ENCODE measurements around the gene AP1S1.
"Not testable (repeated sequence)": the region's sequence is repeated elsewhere in the genome, so short reads cannot be mapped to it uniquely, and the experiment has no call there.

The AP1S1 gene

GRCh38 chr7:101201695-101202602, 47.7 kb downstream of the AP1S1 start:
- DNase-seq (ENCODE audit: low spot score) = no peak

DNA sequence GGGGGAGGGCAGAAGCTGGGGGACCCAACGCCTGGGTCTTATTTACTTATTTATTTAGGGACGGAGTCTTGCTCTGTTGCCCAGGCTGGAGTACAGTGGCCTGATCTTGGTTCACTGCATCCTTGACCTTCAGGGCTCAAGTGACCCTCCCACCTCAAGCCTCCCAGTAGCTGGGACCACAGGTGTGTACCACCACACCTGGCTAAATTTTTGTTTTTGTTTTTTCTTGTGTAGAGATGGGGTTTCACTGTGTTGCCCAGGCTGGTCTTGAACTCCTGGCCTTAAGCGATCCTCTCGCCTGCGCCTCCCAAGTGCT, 48.3 kb downstream of the AP1S1 start:
- DNase-seq (ENCODE audit: low spot score) = no peak

- DNase-seq (ENCODE audit: low spot score) = not testable (repeated sequence)
Measured at GRCh38 chr7:101203740-101204738, 49.8 kb downstream of the AP1S1 start.

- DNase-seq (ENCODE audit: low spot score) = no peak
Measured at GRCh38 chr7:101205901-101206664, 51.8 kb downstream of the AP1S1 start.

DNA sequence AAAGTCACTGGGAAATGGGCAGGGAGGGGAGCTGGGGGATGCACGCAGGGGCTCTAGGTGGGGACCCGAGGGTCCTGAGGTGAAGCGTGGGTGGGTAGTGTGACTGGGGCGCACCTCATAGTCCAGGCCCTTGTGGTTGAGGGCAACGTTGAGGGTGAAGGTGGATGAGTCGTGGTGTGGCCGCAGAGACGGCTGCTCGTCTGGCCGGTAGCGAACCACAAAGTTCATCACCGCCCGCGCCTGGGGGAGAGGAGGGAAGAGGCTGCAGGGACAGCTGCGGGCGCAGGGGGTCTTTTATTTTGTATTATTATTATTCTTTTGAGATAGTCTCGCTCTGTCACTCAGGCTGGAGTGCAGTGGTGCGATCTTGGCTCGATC, 52.4 kb downstream of the AP1S1 start:
- DNase-seq (ENCODE audit: low spot score) = no peak

DNA sequence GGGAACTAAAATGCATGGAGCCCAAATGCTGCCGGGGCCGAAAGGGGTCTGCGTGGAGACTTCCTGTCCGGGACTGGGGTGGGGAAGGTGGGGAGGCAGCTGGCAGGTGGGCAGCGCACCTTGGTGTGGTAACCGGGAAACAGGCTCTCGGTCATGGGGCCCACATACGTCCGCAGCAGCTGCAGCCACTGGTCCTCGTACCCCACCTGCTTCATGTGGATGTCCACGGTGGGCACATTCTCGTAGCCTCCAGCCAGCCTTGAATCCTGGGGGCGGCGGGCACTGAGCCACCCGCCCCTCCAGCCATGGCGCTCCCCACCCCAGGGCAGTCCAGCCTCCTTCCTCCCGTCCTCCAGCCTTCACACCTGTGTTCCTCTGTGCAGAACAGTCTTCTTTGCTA, 53.2 kb downstream of the AP1S1 start:
- DNase-seq (ENCODE audit: low spot score) = no peak

GRCh38 chr7:101208794-101209193, 54.5 kb downstream of the AP1S1 start:
- DNase-seq (ENCODE audit: low spot score) = no peak

GRCh38 chr7:101210143-101210542, 55.9 kb downstream of the AP1S1 start:
- no peak for DNase-seq (ENCODE audit: low spot score)
